Ovary (tissue), 9 donors: ENCODE results near the gene ATP5F1E. TPM values are rescaled to one million over a fixed set of nuclear protein-coding genes. Genes with fewer than 3 reads are reported as not detected.

Experiments used
- DNase-seq, 5 donors: peaks; one replicate each; pipeline ENCODE4 v3.0.0-alpha.2; 2019 to 2020
- H3K27ac ChIP-seq, 2 donors: fragments of 200-600 bp; one replicate each; pipeline versions ENCODE4 v1.5.1 to v1.8.0; 2019 to 2022
- H3K27me3 ChIP-seq: fragments of 200-600 bp; one replicate; pipeline ENCODE4 v1.8.0; 2022
- H3K36me3 ChIP-seq: fragments of 200-600 bp; sonication (generic); one replicate; pipeline ENCODE4 v1.5.1; 2019
- H3K4me1 ChIP-seq: one replicate; pipeline ENCODE4 v1.8.1; 2013; ENCODE audit warnings: mild to moderate bottlenecking, moderate library complexity; ENCODE audit not compliant: insufficient read depth
- H3K4me3 ChIP-seq: fragments of 200-600 bp; sonication (generic); one replicate; pipeline ENCODE4 v1.5.1; 2017
- H3K9me3 ChIP-seq, 2 donors: fragments of 200-600 bp in 1 of 2; sonication (generic) in 1 of 2; one replicate each; pipeline versions ENCODE4 v1.5.1 to v1.8.1; 2013 to 2019; ENCODE audit warnings: mild to moderate bottlenecking in 1 of 2, moderate library complexity in 1 of 2
- CTCF ChIP-seq, 3 donors: fragments of 450-650 bp in 2 of 3; fragments of 200-600 bp in 1 of 3; IDR thresholded peaks; one replicate each; pipeline versions ENCODE4 v1.5.1 to v1.8.0; 2016 to 2022; ENCODE audit warnings: antibody characterized with exemption in 3 of 3, mild to moderate bottlenecking in 1 of 3
- EP300 ChIP-seq: sonication (generic); formaldehyde crosslinking; IDR thresholded peaks from one replicate; pipeline ENCODE4 v1.6.1; 2017; ENCODE audit warnings: antibody characterized with exemption
- POLR2A ChIP-seq: fragments of 450-650 bp; IDR thresholded peaks from one replicate; pipeline ENCODE4 v1.6.1; 2017; ENCODE audit warnings: antibody characterized with exemption, mild to moderate bottlenecking, moderate library complexity
- WGBS, 3 donors: extraction: QIAGEN DNeasy Blood & Tissue Kit in 1 of 3; methylation state at CpG; one replicate each; pipeline versions ENCODE4 v1.1.5 to v1.1.7; 2013 to 2017; 5-methylcytosine and 5-hydroxymethylcytosine counted together
- intact Hi-C, 4 donors: fragments of 100-400 bp; cut with DNase I; formaldehyde crosslinking; loops; one replicate each; pipeline versions ENCODE4 v1.11.0 to v1.15.1; 2022 to 2023
- polyA plus RNA-seq, 2 donors: library from polyadenylated mRNA; stranded (reverse); fragments of 200-250 nt in 1 of 2; fragments of 350-450 nt in 1 of 2; fragmentation: Illumina TruSeq in 1 of 2; extraction: RNeasy Lipid Tissue Mini Kit (QIAGEN cat#74804) in 1 of 2; gene quantifications; one replicate each; pipeline ENCODE4 v1.2.3, GENCODE V29; 2013 to 2014
- total RNA-seq, 7 donors: library from RNA; depleted of rRNA in 2 of 7; stranded (reverse); fragments of >200 nt in 2 of 7; fragmentation: NEBNext Ultra II Directional in 3 of 7; extraction: Animal tissue kit (Norgen Biotek cat#: 25700) in 3 of 7; gene quantifications; one replicate each; pipeline versions ENCODE4 v1.1.0 to v1.2.4, GENCODE V29; 2016 to 2023
- donor health status: DM: no; HTN: no; CAD: no; lungs with moderate emphysema.
- donor health status: DM: no; HTN: no; CAD: no.
- donor health status: Bipolar disorder and iron deficiency.
- donor health status: DM: yes; HTN: yes; CAD: no.
- donor health status: DM: no; HTN: no; CAD: no.
- donor health status: DM: yes; HTN: yes; CAD: no.

ATP5F1E gene
- total and polyA plus RNA-seq, 9 donors, result 23.2 to 73.1 (median 45.4) TPM

DNA sequence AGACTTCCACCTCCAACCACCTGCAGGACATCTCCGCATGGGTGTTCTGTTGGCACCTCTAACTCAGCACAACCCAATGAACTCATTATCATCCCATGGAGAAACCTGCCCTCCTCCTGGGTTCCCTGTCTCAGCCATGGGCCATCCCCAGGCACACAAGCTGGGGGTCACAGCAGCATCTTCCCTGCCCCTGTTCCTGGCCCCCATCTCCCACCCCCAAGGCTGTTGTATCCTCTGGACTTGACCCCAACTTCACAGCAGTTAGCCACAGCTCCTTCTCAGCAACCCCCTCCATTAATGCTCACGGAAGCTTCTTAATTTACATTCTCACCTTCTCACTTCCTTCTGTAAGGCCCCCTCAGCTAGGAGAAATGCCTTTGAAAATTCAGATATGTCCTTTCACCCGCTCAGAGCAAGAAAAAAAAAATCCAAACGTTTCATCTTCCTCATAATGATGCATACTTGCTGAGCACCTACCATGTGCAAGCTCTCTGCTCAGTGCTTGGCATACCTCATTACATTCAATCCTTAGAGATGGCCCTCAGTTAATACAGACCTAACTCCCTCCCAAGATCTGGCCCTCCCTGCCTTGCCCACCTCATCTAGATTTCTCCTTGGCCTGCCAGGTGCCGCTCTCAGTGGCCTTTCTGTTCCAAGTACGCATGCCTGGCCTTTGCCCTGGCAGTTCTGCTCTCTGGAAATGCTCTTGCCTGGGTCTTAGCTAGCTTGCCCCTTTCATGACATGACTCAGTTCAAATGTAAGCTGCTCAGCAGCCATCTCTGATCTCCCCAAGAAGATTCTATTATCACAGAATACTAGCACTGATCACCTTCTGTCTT lies 53.6 kb downstream of the ATP5F1E start:
- Histone ChIP-seq H3K27ac (no peak overlapping the region), H3K9me3 (no peaks in the 10 kb centered on the region), H3K36me3 (no peaks in the 10 kb centered on the region), H3K27me3 (no peaks in the 10 kb centered on the region), H3K4me3 (no peak overlapping the region), H3K4me1 (peaks cover 11% of the 10 kb centered on the region)
- 56 to 61% (median 60%) methylated on average over 6 of the region's 6 CpGs for WGBS, 3 donors
- TF ChIP-seq CTCF (IDR thresholded peaks at IDR 0.05), result no peak
- TF ChIP-seq POLR2A, result no peak
- no peak for TF ChIP-seq EP300
- intact Hi-C loops, result loop anchor here in 1 of 4 donors (5.0 kb wide), 1 partner anchor 64 kb away; the partner anchor contains the start of gene PRELID3B
- DNase-seq, result no peak

DNA sequence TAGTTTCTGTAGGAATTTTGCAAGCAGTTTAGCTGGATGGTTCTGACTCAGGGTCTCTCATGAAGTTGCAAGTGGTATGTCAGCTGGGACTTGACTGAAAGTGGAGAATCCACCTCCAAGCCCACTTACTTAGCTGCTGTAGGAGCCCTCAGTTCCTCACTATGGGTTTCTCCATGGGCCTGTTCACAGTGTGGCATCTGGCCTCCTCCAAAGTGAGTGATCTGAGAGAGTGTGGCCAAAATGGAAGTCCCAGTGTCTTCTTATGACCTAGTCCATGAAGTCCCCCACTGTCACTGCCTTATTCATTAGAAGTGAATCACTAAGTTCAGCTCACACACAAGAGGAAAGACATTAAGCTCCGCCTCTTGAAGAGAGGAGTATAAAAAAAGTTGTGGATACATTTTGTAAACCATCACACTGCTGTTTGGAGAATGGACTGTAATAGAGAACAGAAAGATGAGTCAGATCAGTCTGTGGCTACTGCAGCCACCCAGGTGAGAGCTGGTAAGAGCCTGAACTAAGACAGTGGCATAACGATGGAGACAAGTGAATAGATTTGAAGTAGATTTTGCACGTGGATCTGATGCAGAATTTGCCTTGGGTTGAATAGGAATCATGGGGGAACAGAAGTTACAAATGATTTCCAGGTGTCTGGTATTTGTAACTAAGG lies 55.9 kb downstream of the ATP5F1E start:
- Histone ChIP-seq H3K27me3 (no peaks in the 10 kb centered on the region), H3K4me1 (peaks cover 3% of the 10 kb centered on the region), H3K9me3 (no peaks in the 10 kb centered on the region), H3K27ac (no peak overlapping the region), H3K36me3 (no peaks in the 10 kb centered on the region), H3K4me3 (no peak overlapping the region)
- 80 to 86% (median 86%) methylated on average over 3 of the region's 3 CpGs for WGBS, 3 donors
- intact Hi-C loops, result loop anchor here in 1 of 4 donors (5.0 kb wide), 1 partner anchor 66 kb away; the partner anchor contains the start of gene PRELID3B
- DNase-seq, result no peak
- TF ChIP-seq POLR2A, result no peak

Other genes with a start within 250 kb of the ATP5F1E start
- under 1 TPM in 5 of 7 donors, not detected in 2; 0.12 to 0.37 (median 0.18) TPM for gene GNAS-AS1, start 181.4 kb downstream of the ATP5F1E start, total RNA-seq
- under 1 TPM; 0.10 to 0.22 TPM for gene GNAS-AS1, start 181.4 kb downstream of the ATP5F1E start, polyA plus RNA-seq
- 100 to 1,000 TPM; 330 to 852 (median 669) TPM for gene GNAS, start 179.6 kb downstream of the ATP5F1E start, total RNA-seq
- 1,000 to 10,000 TPM in 1 of 2 donors, 100 to 1,000 TPM in 1; 731 to 1,311 TPM for gene GNAS, start 179.6 kb downstream of the ATP5F1E start, polyA plus RNA-seq
- 10 to 100 TPM; 36.7 to 67.8 (median 59.4) TPM for gene NELFCD, start 51.1 kb downstream of the ATP5F1E start, total RNA-seq
- gene NELFCD, start 51.1 kb downstream of the ATP5F1E start, polyA plus RNA-seq, result 10 to 100 TPM; 44.1 to 74.9 TPM
- gene CTSZ, start 25.1 kb downstream of the ATP5F1E start, total RNA-seq, result 100 to 1,000 TPM in 1 of 7 donors, 10 to 100 TPM in 6; 36.7 to 117 (median 76.8) TPM
- gene CTSZ, start 25.1 kb downstream of the ATP5F1E start, polyA plus RNA-seq, result 100 to 1,000 TPM in 1 of 2 donors, 10 to 100 TPM in 1; 88.8 to 301 TPM
- under 1 TPM in 5 of 7 donors, not detected in 2; 0.10 to 0.15 (median 0.12) TPM for gene TUBB1, start 12.9 kb downstream of the ATP5F1E start, total RNA-seq
- under 1 TPM; 0.02 to 0.17 TPM for gene TUBB1, start 12.9 kb downstream of the ATP5F1E start, polyA plus RNA-seq
- 10 to 100 TPM; 21.9 to 40.8 (median 31.4) TPM for gene PRELID3B, start 10.5 kb upstream of the ATP5F1E start, total RNA-seq
- gene PRELID3B, start 10.5 kb upstream of the ATP5F1E start, polyA plus RNA-seq, result 10 to 100 TPM; 16.8 to 25.1 TPM
- under 1 TPM in 6 of 7 donors, not detected in 1; 0.05 to 0.36 (median 0.15) TPM for gene ZNF831, start 131.5 kb upstream of the ATP5F1E start, total RNA-seq
- gene ZNF831, start 131.5 kb upstream of the ATP5F1E start, polyA plus RNA-seq, result under 1 TPM; 0.06 to 0.30 TPM